Frontal cortex (tissue), 4 donors: ENCODE measurements around the gene SMTNL2. TPM values are rescaled to one million over a fixed set of nuclear protein-coding genes. Genes with fewer than 3 reads are reported as not detected.
"Not testable (repeated sequence)": the region's sequence is repeated elsewhere in the genome, so short reads cannot be mapped to it uniquely, and the experiment has no call there.

Experiments
- DNase-seq, 2 donors: peaks; one replicate each; pipeline ENCODE4 v3.0.0; 2012; ENCODE audit warnings: low spot score in 2 of 2
- FAIRE-seq: peaks from 2 replicates; lab custom pipeline; 2012; peaks lifted over from hg19 to GRCh38; lab: Jason Lieb, UNC
- total RNA-seq: library from RNA; depleted of rRNA; stranded (reverse); fragments of >200 nt; gene quantifications from one replicate; pipeline ENCODE4 v1.2.3, GENCODE V29; 2014
- donor health status: control.
- donor health status: control.
- donor health status: control.

SMTNL2 gene
- total RNA-seq, 1 donor from 2014 or later = 4.1 TPM

DNA sequence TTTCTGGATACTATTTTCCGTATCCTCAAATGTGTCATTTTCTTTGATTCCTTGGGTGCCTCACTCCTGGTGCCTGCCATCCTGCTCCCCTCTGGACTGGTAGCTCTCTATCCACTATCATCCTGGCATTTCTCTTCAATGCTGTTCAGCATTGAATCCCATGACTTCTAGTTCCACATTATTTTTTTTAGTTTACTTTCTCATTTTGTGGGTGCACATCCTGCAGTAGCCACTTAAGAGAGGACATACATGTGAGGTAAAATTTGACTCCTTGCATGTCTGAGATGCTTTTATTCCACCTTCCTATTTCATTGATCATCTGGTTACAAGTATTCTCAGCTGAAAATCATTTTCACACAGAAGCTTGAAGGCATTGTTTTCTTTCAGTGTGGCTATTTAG is 38.0 kb downstream of the SMTNL2 start:
- FAIRE-seq (no peak), DNase-seq (no peak)

- FAIRE-seq (no peak), DNase-seq (no peak)
Observed at GRCh38 chr17:4623249-4623648, 38.9 kb downstream of the SMTNL2 start.

GRCh38 chr17:4624451-4624911 is 40.2 kb downstream of the SMTNL2 start:
- DNase-seq, FAIRE-seq: not testable (repeated sequence)

DNA sequence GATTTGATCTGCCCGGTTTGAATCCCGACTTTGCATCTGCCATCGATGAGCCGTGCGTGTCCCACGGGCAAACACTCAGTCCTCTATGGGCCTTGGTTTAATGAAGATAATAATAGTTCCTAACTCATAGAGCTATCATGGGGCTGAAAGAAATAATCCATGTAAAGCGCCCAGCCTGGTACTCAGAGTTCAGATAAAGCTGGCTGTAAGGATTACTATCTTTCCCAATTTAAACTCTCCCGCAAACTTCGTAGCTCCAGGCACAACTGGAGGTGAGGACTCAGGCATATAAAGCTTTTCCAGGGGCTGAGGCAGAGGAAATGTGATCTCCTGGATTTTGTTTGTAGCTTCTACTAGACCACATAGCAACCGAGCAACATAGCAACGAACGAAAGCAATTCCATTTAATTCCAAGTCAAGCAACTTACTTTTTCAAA is 40.9 kb downstream of the SMTNL2 start:
- no peak for FAIRE-seq
- no peak for DNase-seq

- no peak for DNase-seq
- FAIRE-seq = no peak
Observed at GRCh38 chr17:4626734-4627256, 42.5 kb downstream of the SMTNL2 start.

GRCh38 chr17:4631431-4631830 is 47.1 kb downstream of the SMTNL2 start:
- DNase-seq (no peak), FAIRE-seq (no peak)

- no peak for FAIRE-seq
- DNase-seq = no peak
Observed at GRCh38 chr17:4631836-4632580, 47.7 kb downstream of the SMTNL2 start.

GRCh38 chr17:4632581-4632920 is 48.2 kb downstream of the SMTNL2 start:
- DNase-seq (no peak), FAIRE-seq (no peak)

- no peak for DNase-seq
- FAIRE-seq = no peak
Observed at GRCh38 chr17:4633643-4634042, 49.3 kb downstream of the SMTNL2 start.

DNA sequence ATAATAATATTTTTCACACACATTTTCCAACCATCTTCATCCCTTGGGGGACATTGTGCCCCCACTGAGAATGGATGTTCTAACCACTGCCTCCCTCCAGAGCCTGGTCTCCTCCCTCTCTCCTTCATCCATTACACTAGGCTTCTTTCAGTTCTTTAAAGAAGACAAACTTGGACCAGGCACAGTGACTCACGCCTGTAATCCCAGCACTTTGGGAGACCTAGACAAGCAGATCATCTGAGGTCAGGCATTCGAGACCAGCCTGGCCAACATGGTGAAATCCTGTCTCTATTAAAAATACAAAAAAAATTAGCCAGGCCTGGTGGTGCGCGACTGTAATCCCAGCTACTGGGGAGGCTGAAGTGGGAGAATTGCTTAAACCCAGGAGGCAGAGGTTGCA is 50.6 kb downstream of the SMTNL2 start:
- FAIRE-seq = no peak

GRCh38 chr17:4635823-4636375 is 51.6 kb downstream of the SMTNL2 start:
- FAIRE-seq = no peak
- DNase-seq = no peak

More for the DNA sequence above, 50.6 kb downstream of the SMTNL2 start:
- no peak for DNase-seq

- no peak for FAIRE-seq
Observed at GRCh38 chr17:4636474-4637100, 52.3 kb downstream of the SMTNL2 start.

DNA sequence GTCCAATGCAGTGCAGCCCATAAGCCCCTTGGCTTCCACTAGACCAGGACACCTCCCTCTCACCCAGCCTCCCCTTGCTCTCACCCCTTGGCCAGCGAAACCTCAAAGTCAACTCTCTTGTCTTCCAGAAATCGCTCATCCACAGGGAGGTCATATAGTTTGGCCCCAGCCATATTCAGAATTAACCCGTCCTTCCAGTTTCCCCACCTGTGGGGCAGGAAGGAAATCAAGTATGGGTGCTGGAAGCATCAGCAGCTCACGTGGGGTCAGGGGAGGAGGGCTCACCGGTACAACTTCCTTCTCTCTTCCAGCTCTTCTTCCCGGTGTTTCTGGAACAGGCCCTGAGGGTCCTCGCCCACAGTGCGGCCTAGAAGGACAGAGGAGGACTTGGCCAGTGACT is 54.4 kb downstream of the SMTNL2 start:
- not testable (repeated sequence) for DNase-seq

More at GRCh38 chr17:4636474-4637100, 52.3 kb downstream of the SMTNL2 start:
- DNase-seq = no peak

DNA sequence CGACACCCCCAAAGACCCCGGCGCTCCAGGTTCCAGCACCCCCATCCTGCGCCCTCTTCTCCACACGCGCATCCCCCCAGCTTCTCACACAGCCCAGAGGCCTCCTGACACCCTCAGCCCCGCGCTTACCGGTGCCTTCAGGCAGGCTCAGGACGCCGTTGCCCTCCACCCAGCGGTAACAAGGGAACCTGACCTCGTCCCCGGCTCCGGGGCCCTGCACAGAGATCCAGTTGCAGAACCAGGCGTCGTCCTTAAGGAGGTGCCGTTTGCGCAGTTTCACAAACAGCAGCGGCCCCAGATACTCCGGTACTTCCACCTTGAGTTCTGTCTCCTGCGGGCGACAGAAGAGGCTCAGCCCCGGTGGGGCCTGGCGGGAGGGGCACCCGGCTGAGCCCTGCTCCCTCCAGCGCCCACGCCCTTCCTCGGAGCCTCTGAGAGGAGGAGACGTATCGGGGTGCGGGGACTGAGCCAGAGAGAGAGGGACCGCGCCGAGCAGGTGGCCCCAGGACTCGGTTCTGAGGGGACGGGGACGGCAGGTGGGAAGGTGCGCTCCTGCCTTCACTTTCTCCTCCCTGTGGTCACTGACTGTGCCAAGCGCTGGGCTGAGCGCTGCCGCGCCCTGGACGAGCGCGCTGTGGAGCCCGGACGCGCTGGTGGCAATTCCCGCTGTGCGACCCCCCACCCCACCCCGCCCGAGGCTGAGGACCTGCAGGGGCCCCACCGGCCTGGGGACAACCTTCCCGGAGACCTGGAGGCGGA is 55.2 kb downstream of the SMTNL2 start:
- not testable (repeated sequence) for FAIRE-seq, DNase-seq

More for the DNA sequence above, 54.4 kb downstream of the SMTNL2 start:
- FAIRE-seq = not testable (repeated sequence)

- FAIRE-seq, DNase-seq: not testable (repeated sequence)
Observed at GRCh38 chr17:4640569-4641188, 56.4 kb downstream of the SMTNL2 start.

DNA sequence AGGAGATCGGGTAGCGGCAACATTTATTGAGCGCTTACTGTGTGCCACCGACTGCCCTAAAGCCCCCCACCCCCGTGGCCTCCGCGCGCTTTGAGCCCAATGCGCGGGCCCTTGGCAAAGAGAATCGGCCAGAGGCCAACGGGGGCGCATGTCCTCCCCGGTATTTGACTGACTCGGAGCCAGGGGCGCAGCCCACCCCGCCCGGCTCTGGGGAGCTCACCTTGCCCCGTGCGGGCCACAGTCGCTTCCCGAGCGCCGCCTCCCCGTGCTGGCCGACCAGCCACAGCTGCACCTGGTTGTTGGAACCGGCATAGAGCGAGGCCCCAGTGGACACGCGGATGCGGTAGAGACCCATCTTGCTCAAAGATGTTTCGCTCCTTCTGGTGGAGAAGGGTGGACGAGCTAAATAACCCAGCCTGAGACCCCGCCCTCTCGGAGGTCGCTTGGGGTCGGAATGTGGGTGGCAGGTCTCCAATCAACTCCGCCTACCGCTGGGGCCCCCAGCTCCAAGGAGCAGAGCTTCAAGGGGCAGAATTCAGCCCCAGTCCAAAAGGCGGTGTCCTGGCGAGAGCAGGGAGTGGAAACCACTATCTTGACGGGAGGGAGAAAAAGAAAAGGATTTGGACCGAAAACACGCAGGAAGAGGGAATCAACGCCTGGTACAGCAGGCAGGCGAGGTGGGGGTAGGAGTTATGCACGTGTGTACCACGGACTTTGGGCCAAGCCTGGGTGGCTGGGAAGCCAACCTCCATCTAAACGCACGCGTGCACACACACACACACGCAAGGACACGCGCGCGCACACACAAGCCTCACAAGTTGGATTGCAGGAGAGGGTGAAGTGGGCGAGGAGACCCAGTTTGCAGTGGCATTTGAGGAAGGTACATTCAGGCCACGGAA is 57.2 kb downstream of the SMTNL2 start, which contains the start of gene ALOX15:
Gene ALOX15, minus strand, starts transcription at position 382 of the 899 bp plus-strand sequence. Its CDS starts 27 bp downstream, at position 355.
- DNase-seq = no peak
- FAIRE-seq = no peak

DNA sequence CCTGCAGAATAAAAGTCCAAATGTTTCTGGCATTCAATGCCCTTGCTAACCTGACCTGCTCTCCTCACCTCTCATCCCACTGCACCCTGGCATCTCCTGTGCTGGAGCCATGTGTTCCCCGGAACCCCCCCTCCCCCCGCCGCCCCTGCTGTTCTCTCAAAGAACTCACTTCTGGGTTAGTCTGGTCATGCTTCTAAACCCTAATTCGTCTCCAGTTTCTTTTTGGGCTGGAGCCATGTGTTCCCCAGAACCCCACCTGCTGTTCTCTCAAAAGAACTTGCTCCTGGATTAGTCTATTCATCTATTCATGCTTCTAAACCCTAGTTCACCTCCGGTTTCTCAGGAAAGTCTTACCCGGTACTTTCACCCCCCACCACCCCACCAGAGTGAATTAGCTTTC is 58.0 kb downstream of the SMTNL2 start:
- FAIRE-seq = no peak
- no peak for DNase-seq

GRCh38 chr17:4643676-4644075 is 59.3 kb downstream of the SMTNL2 start:
- DNase-seq = no peak
- no peak for FAIRE-seq
